Loucy (cell line): ENCODE data around the gene DGCR8.

Experiments
- H2AFZ ChIP-seq: fragments of 200-600 bp; sonication (generic); 2 replicates; pipeline ENCODE4 v1.6.0; 2016; ENCODE audit warnings: antibody characterized with exemption, mild to moderate bottlenecking, low read length, moderate library complexity
- H3F3A ChIP-seq: fragments of 200-600 bp; 2 replicates; pipeline ENCODE4 v1.6.0; 2016; ENCODE audit warnings: antibody characterized with exemption, low read depth, mild to moderate bottlenecking
- H3K27me3 ChIP-seq: fragments of 200-600 bp; sonication (generic); 2 replicates; pipeline ENCODE4 v1.6.1; 2014; ENCODE audit warnings: low read length, mild to moderate bottlenecking; ENCODE audit not compliant: insufficient read depth, poor library complexity, severe bottlenecking
- H3K36me3 ChIP-seq: fragments of 200-600 bp; sonication (generic); 2 replicates; pipeline ENCODE4 v1.6.1; 2016; ENCODE audit warnings: low read length; ENCODE audit not compliant: insufficient read depth
- H3K4me1 ChIP-seq: fragments of 200-600 bp; sonication (generic); 2 replicates; pipeline ENCODE4 v1.5.1; 2014; ENCODE audit warnings: low read length, mild to moderate bottlenecking; ENCODE audit not compliant: insufficient read depth, poor library complexity, severe bottlenecking
- H3K4me2 ChIP-seq: fragments of 200-600 bp; sonication (generic); 2 replicates; pipeline ENCODE4 v1.6.0; 2014; ENCODE audit warnings: antibody characterized with exemption, low read length, low read depth, mild to moderate bottlenecking; ENCODE audit not compliant: poor library complexity, severe bottlenecking
- H3K4me3 ChIP-seq: fragments of 200-600 bp; sonication (generic); 2 replicates; pipeline ENCODE4 v1.5.1; 2014; ENCODE audit warnings: low read length, mild to moderate bottlenecking, mixed read lengths; ENCODE audit not compliant: poor library complexity, severe bottlenecking
- H3K79me2 ChIP-seq: fragments of 200-600 bp; sonication (generic); 2 replicates; pipeline ENCODE4 v1.6.1; 2014; ENCODE audit warnings: low read length; ENCODE audit not compliant: insufficient read depth
- H3K9ac ChIP-seq: fragments of 200-600 bp; sonication (generic); 2 replicates; pipeline ENCODE4 v1.6.0; 2014; ENCODE audit warnings: mild to moderate bottlenecking, low read depth, low read length, moderate library complexity; ENCODE audit not compliant: poor library complexity, severe bottlenecking
- H3K9me2 ChIP-seq: fragments of 200-600 bp; sonication (generic); replicated peaks from 2 replicates; pipeline ENCODE4 v1.6.1; 2016; ENCODE audit warnings: low read depth, low read length, mixed read lengths
- H3K9me3 ChIP-seq: fragments of 200-600 bp; sonication (generic); 2 replicates; pipeline ENCODE4 v1.6.1; 2014; ENCODE audit warnings: mild to moderate bottlenecking, antibody characterized with exemption, low read length, low read depth; ENCODE audit not compliant: insufficient read depth
- H4K20me1 ChIP-seq: fragments of 200-600 bp; sonication (generic); 2 replicates; pipeline ENCODE4 v1.6.0; 2014; ENCODE audit warnings: antibody characterized with exemption, low read length, mild to moderate bottlenecking; ENCODE audit not compliant: insufficient read depth, poor library complexity, severe bottlenecking
- EZH2phosphoT487 ChIP-seq: fragments of 200-600 bp; IDR thresholded peaks from 2 replicates; pipeline ENCODE4 v1.6.1; 2018; ENCODE audit warnings: antibody characterized with exemption, mild to moderate bottlenecking, moderate library complexity, borderline replicate concordance
- TF ChIP-seq, protein P1 (sequence below): fragments of 200-600 bp; sonication (generic); conservative IDR thresholded peaks from 2 replicates; pipeline ENCODE4 v1.5.1; 2014; ENCODE audit warnings: mild to moderate bottlenecking, antibody characterized with exemption, low read length

The DGCR8 gene

DNA sequence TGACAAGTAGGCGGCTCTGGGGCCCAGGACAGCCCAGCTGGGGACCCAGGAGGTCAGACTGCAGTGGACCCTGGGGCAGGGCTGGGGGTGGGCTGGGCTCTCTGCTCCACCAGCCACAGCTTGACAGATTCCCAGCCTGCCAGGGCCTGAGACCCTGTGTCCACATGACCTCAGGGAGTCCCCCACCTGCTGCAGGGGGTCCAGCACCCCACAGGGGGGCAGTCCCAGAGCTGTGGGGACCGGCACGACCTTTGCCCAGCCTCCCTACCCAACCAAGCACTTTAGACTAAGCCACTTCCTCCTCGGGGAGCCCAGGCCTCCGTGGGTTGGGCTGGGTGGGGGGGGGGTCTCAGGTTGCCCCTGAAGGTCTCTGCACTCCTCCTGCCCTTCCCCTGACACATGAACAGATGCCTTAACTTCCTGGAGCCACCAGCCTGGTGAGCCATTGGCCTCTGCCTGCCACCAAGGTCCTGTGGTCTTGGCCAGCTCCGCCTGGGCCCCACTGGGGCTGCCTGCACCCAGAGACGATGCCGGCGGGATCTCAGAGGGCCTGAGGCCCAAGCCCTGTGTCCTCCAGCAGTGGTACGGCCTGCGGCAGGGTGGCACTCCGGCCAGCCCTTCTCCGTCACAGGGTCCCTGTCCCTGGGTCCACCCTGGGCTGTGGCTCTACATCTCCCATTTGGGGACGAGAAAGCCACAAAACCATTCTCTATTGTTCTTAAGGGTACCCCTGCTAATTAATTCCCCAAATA, 67.4 kb downstream of the DGCR8 start:
- Histone ChIP-seq H3K9ac (peak overlapping the region; percentile 32), H3K4me1 (peaks cover 12% of the 10 kb centered on the region), H3K4me3 (no peak overlapping the region), H3K27me3 (no peaks in the 10 kb centered on the region), H3K4me2 (peak overlapping the region; percentile 50), H3K36me3 (no peaks in the 10 kb centered on the region), H2AFZ (no peak overlapping the region), H3K9me3 (no peaks in the 10 kb centered on the region), H3K9me2 (no peaks in the 10 kb centered on the region), H3K79me2 (no peaks in the 10 kb centered on the region), H3F3A (no peaks in the 10 kb centered on the region), H4K20me1 (no peaks in the 10 kb centered on the region)
- TF ChIP-seq EZH2phosphoT487: no peak
- TF ChIP-seq, protein P1, sequence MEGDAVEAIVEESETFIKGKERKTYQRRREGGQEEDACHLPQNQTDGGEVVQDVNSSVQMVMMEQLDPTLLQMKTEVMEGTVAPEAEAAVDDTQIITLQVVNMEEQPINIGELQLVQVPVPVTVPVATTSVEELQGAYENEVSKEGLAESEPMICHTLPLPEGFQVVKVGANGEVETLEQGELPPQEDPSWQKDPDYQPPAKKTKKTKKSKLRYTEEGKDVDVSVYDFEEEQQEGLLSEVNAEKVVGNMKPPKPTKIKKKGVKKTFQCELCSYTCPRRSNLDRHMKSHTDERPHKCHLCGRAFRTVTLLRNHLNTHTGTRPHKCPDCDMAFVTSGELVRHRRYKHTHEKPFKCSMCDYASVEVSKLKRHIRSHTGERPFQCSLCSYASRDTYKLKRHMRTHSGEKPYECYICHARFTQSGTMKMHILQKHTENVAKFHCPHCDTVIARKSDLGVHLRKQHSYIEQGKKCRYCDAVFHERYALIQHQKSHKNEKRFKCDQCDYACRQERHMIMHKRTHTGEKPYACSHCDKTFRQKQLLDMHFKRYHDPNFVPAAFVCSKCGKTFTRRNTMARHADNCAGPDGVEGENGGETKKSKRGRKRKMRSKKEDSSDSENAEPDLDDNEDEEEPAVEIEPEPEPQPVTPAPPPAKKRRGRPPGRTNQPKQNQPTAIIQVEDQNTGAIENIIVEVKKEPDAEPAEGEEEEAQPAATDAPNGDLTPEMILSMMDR: no peak

GRCh38 chr22:20148414-20148813, 68.4 kb downstream of the DGCR8 start:
- H3F3A ChIP-seq: no peaks in the 10 kb centered on the region
- H3K36me3 ChIP-seq: no peaks in the 10 kb centered on the region
- H3K9ac ChIP-seq: no peak overlapping the region
- no peaks in the 10 kb centered on the region for H3K9me3 ChIP-seq
- no peak for TF ChIP-seq EZH2phosphoT487
- no peaks in the 10 kb centered on the region for H3K27me3 ChIP-seq
- H3K79me2 ChIP-seq: no peaks in the 10 kb centered on the region
- H3K4me3 ChIP-seq: no peak overlapping the region
- H3K4me1 ChIP-seq: peaks cover 12% of the 10 kb centered on the region
- H3K4me2 ChIP-seq: no peak overlapping the region
- H2AFZ ChIP-seq: no peak overlapping the region
- no peaks in the 10 kb centered on the region for H3K9me2 ChIP-seq
- H4K20me1 ChIP-seq: no peaks in the 10 kb centered on the region

- Histone ChIP-seq H3K4me3 (no peak overlapping the region), H3F3A (no peaks in the 10 kb centered on the region), H3K79me2 (no peaks in the 10 kb centered on the region), H3K4me2 (no peak overlapping the region), H3K9me3 (no peaks in the 10 kb centered on the region), H4K20me1 (no peaks in the 10 kb centered on the region), H3K9me2 (no peaks in the 10 kb centered on the region), H2AFZ (no peak overlapping the region), H3K36me3 (no peaks in the 10 kb centered on the region), H3K4me1 (peaks cover 12% of the 10 kb centered on the region), H3K9ac (no peak overlapping the region), H3K27me3 (no peaks in the 10 kb centered on the region)
- no peak for TF ChIP-seq EZH2phosphoT487
- TF ChIP-seq, protein P1: no peak
Observed at GRCh38 chr22:20149257-20150250, 69.5 kb downstream of the DGCR8 start.
